Sigmoid colon (tissue), 4 donors: ENCODE data around the gene MB.

ENCODE experiments used
- CTCF ChIP-seq, 4 experiments: fragments of 450-650 bp in 3 of 4; fragments of 200-600 bp in 1 of 4; IDR thresholded peaks; one replicate each; pipeline ENCODE4 v1.5.1; 2016 to 2019; ENCODE audit warnings: antibody characterized with exemption in 4 of 4, mild to moderate bottlenecking in 3 of 4, moderate library complexity in 2 of 4
- POLR2AphosphoS5 ChIP-seq, 4 donors: sonication (generic); formaldehyde crosslinking; IDR thresholded peaks; one replicate each; pipeline ENCODE4 v1.6.1; 2017; ENCODE audit warnings: antibody characterized with exemption in 4 of 4

GRCh38 chr22:35581023-35581413 is 36.1 kb downstream of the MB start:
- TF ChIP-seq CTCF (IDR thresholded peaks at IDR 0.05) (no peak), POLR2AphosphoS5 (IDR thresholded peaks at IDR 0.05) (no peak)
